ENCODE data around the gene ZNF415. TPM values are rescaled to one million over a fixed set of nuclear protein-coding genes. Genes with fewer than 3 reads are reported as not detected.

Gene ZNF415
- total and polyA plus RNA-seq, 9 of the 15 experiments (the other 6 are each of a cell fraction or from before 2014, with no cell fraction given): 0.06 to 0.82 (median 0.14) TPM; not detected in 2

DNA sequence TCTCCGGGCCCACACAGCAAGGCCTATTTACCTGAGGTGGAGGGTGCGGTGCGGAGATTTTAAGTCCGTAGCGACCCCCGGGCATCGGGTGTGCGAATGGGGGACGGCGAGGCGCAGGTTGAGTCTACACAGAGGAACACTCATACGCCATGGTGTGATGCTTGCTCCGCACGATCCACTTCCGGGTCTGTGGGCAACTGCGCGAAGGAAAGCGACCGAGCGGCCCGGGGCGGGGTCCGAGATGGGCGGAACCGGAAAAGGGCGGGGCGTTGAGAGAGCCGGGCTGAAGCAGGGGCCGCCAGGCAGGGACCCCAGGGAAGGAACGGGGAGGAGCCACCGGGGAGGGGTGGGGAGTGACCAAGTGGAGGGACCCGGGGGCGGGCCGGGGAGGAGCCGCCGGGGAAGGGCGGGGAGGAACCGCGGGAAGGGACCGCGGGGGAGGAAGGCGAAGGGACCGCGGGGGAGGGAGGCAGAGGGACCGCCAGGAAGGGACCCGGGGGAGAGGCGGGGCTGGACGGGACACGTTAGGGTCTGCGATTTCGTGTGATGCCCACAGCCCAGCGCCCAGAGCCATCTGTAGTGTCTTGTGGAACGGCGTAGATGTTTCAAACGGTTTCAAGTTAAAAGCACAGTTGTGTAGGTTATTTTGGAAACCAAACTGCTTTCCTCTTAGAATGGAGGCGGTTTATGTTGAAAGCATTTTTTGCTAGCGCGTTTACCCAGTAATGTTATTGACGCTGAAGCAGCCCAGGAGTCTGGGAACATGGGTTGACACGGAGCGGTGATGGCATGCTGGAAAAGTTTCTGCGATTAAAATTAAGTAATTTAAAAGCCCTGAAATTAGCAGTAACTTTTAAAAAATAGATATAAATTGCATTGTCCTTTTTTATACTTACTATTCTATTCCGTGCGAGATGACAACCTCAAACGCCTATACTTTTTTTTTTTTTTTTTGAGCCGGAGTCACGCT is 29.2 kb downstream of the ZNF415 start, which contains the start of gene ZNF160 (continued):
- no peak; a peak in 2 of 4 replicates for TF ChIP-seq ETV6 (IDR thresholded peaks at IDR 0.05; ENCODE audit: borderline replicate concordance in 1 of 2, low read depth in 2 of 2, low read length in 1 of 2)
- TF ChIP-seq ETV6 (CRISPR knock-in tag; IDR thresholded peaks at IDR 0.05; ENCODE audit: borderline replicate concordance): no peak
- no peak for TF ChIP-seq ZNF740 (CRISPR knock-in tag; IDR thresholded peaks at IDR 0.05)
- no peak for TF ChIP-seq ZNF740 (tag; IDR thresholded peaks at IDR 0.05)
- TF ChIP-seq RFX7 (CRISPR knock-in tag; IDR thresholded peaks at IDR 0.05): no peak
- TF ChIP-seq MTA2 (IDR thresholded peaks at IDR 0.05; ENCODE audit: low read depth): no peak
- TF ChIP-seq ZBED1 (IDR thresholded peaks at IDR 0.05): peak; percentile 33; the same call in 1 of the 2 replicates
- TF ChIP-seq SPI1 (IDR thresholded peaks at IDR 0.05; ENCODE audit: borderline replicate concordance, low read depth, low read length): peak; percentile 32; the same call in 1 of the 2 replicates
- TF ChIP-seq, protein P1, sequence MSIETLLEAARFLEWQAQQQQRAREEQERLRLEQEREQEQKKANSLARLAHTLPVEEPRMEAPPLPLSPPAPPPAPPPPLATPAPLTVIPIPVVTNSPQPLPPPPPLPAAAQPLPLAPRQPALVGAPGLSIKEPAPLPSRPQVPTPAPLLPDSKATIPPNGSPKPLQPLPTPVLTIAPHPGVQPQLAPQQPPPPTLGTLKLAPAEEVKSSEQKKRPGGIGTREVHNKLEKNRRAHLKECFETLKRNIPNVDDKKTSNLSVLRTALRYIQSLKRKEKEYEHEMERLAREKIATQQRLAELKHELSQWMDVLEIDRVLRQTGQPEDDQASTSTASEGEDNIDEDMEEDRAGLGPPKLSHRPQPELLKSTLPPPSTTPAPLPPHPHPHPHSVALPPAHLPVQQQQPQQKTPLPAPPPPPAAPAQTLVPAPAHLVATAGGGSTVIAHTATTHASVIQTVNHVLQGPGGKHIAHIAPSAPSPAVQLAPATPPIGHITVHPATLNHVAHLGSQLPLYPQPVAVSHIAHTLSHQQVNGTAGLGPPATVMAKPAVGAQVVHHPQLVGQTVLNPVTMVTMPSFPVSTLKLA (conservative IDR thresholded peaks at IDR 0.05): peak; percentile 67 to 71
- no peak for TF ChIP-seq MAFK (IDR thresholded peaks at IDR 0.05; ENCODE audit: low read length)
- peak; percentile 55 for TF ChIP-seq FOXJ2 (tag; IDR thresholded peaks at IDR 0.05)
- TF ChIP-seq ZNF644 (tag; IDR thresholded peaks at IDR 0.05; ENCODE audit: low read depth): no peak
- TF ChIP-seq CREB3 (tag; conservative IDR thresholded peaks at IDR 0.05; ENCODE audit: low read depth): no peak
- 0 out of 2 replicates have a peak, but pooled peaks have one; percentile 13 for TF ChIP-seq CBX1 (IDR thresholded peaks at IDR 0.05; ENCODE audit: low read depth)
- 0 out of 2 replicates have a peak, but pooled peaks have one; percentile 50 for TF ChIP-seq NR2C2 (CRISPR knock-in tag; IDR thresholded peaks at IDR 0.05)
- TF ChIP-seq NR2C2 (tag; IDR thresholded peaks at IDR 0.05): peak; percentile 96
- peak in 1 of 2 experiments; percentile 62; a peak in 2 of 4 replicates for TF ChIP-seq HDAC1 (IDR thresholded peaks at IDR 0.05)
- no peak for TF ChIP-seq HMG20B (CRISPR knock-in tag; IDR thresholded peaks at IDR 0.05)
- no peak for TF ChIP-seq E2F3 (CRISPR knock-in tag; IDR thresholded peaks at IDR 0.05)
- no peak for TF ChIP-seq BCLAF1 (IDR thresholded peaks at IDR 0.05; ENCODE audit: borderline replicate concordance in 1 of 2, control insufficient read depth in 1 of 2, low read depth in 2 of 2, low read length in 1 of 2)
- no peak for TF ChIP-seq ATF1 (CRISPR knock-in tag; IDR thresholded peaks at IDR 0.05)
- peak; percentile 57; the same call in 1 of the 2 replicates for TF ChIP-seq ATF1 (tag; IDR thresholded peaks at IDR 0.05)

All from K562 (cell line).